ENCODE measurements around the gene DNAJB5. TPM values are rescaled to one million over a fixed set of nuclear protein-coding genes. Genes with fewer than 3 reads are reported as not detected.

Gene DNAJB5
- total and polyA plus RNA-seq, 4 donors = 0.76 to 2.3 (median 1.8) TPM

GRCh38 chr9:34962546-34962945, 27.0 kb upstream of the DNAJB5 start:
- TF ChIP-seq NR2F2 (IDR thresholded peaks at IDR 0.05) = no peak
- no peak for TF ChIP-seq RXRA (IDR thresholded peaks at IDR 0.05)
- no peak for TF ChIP-seq CTCF (IDR thresholded peaks at IDR 0.05; ENCODE audit: low read depth, low read length, missing input control)
- no peak for TF ChIP-seq REST (IDR thresholded peaks at IDR 0.05)
- no peak for TF ChIP-seq ATF3 (IDR thresholded peaks at IDR 0.05)
- no peak for TF ChIP-seq HNF4G (IDR thresholded peaks at IDR 0.05)
- TF ChIP-seq TAF1 (conservative IDR thresholded peaks at IDR 0.05) = no peak
- TF ChIP-seq JUND (IDR thresholded peaks at IDR 0.05) = no peak
- TF ChIP-seq EGR1 (IDR thresholded peaks at IDR 0.05; ENCODE audit: low read depth in 2 of 2) = no peak
- no peak for TF ChIP-seq GABPA (IDR thresholded peaks at IDR 0.05 in 1 of 2, conservative IDR thresholded peaks at IDR 0.05 in 1 of 2)
- TF ChIP-seq RAD21 (IDR thresholded peaks at IDR 0.05) = no peak
- TF ChIP-seq ZBTB33 (IDR thresholded peaks at IDR 0.05) = no peak
- no peak for TF ChIP-seq YY1 (IDR thresholded peaks at IDR 0.05)
- no peak for TF ChIP-seq HNF4A (conservative IDR thresholded peaks at IDR 0.05)
- TF ChIP-seq MAX (IDR thresholded peaks at IDR 0.05) = no peak
- TF ChIP-seq FOXA1 (IDR thresholded peaks at IDR 0.05) = no peak
- H3K9ac ChIP-seq (ENCODE audit: low read depth in 1 of 2, low read length in 2 of 2) = no peak overlapping the region
- no peaks in the 10 kb centered on the region for H3K9me3 ChIP-seq (ENCODE audit: control insufficient read depth in 4 of 4, low read length in 3 of 4)
- H3K27me3 ChIP-seq (ENCODE audit: control insufficient read depth in 4 of 4, insufficient read depth in 4 of 4, low read length in 3 of 4) = peaks cover 0 to 8% (median 3%) of the 10 kb centered on the region in 4 donors
- DNase-seq (ENCODE audit: low spot score) = no peak
- H3K27ac ChIP-seq (ENCODE audit: low read depth in 1 of 2, low read length in 2 of 2) = no peak overlapping the region
- H3K4me3 ChIP-seq (ENCODE audit: low read depth in 1 of 3, low read length in 3 of 3) = no peak overlapping the region
- peaks cover 3 to 8% (median 6%) of the 10 kb centered on the region in 4 donors for H3K4me1 ChIP-seq (ENCODE audit: control insufficient read depth in 4 of 4, insufficient read depth in 4 of 4, low read length in 3 of 4)
- WGBS = 81% methylated on average over 3 of the region's 3 CpGs
- H3K36me3 ChIP-seq (ENCODE audit: control insufficient read depth in 4 of 4, insufficient read depth in 3 of 4, low read depth in 1 of 4, low read length in 3 of 4) = no peaks in the 10 kb centered on the region

- DNase-seq (ENCODE audit: low spot score) = no peak
- Histone ChIP-seq H3K36me3 (ENCODE audit: control insufficient read depth in 4 of 4, insufficient read depth in 3 of 4, low read depth in 1 of 4, low read length in 3 of 4) (no peaks in the 10 kb centered on the region), H3K9me3 (ENCODE audit: control insufficient read depth in 4 of 4, low read length in 3 of 4) (no peaks in the 10 kb centered on the region), H3K9ac (ENCODE audit: low read depth in 1 of 2, low read length in 2 of 2) (no peak overlapping the region), H3K27me3 (ENCODE audit: control insufficient read depth in 4 of 4, insufficient read depth in 4 of 4, low read length in 3 of 4) (peaks cover 0 to 5% (median 2%) of the 10 kb centered on the region in 4 donors), H3K4me3 (ENCODE audit: low read depth in 1 of 3, low read length in 3 of 3) (no peak overlapping the region), H3K4me1 (ENCODE audit: control insufficient read depth in 4 of 4, insufficient read depth in 4 of 4, low read length in 3 of 4) (peaks cover 0 to under 1% (median 0%) of the 10 kb centered on the region in 4 donors), H3K27ac (ENCODE audit: low read depth in 1 of 2, low read length in 2 of 2) (no peak overlapping the region)
- 79% methylated on average over 2 of the region's 2 CpGs for WGBS
- no peak for TF ChIP-seq REST (IDR thresholded peaks at IDR 0.05)
- no peak for TF ChIP-seq MAX (IDR thresholded peaks at IDR 0.05)
- TF ChIP-seq GABPA (IDR thresholded peaks at IDR 0.05 in 1 of 2, conservative IDR thresholded peaks at IDR 0.05 in 1 of 2) = no peak
- TF ChIP-seq RXRA (IDR thresholded peaks at IDR 0.05) = no peak
- TF ChIP-seq YY1 (IDR thresholded peaks at IDR 0.05) = no peak
- TF ChIP-seq RAD21 (IDR thresholded peaks at IDR 0.05) = no peak
- TF ChIP-seq EGR1 (IDR thresholded peaks at IDR 0.05; ENCODE audit: low read depth in 2 of 2) = no peak
- TF ChIP-seq NR2F2 (IDR thresholded peaks at IDR 0.05) = no peak
- TF ChIP-seq TAF1 (conservative IDR thresholded peaks at IDR 0.05) = no peak
- no peak for TF ChIP-seq ZBTB33 (IDR thresholded peaks at IDR 0.05)
- TF ChIP-seq JUND (IDR thresholded peaks at IDR 0.05) = no peak
- TF ChIP-seq HNF4A (conservative IDR thresholded peaks at IDR 0.05) = no peak
- TF ChIP-seq FOXA1 (IDR thresholded peaks at IDR 0.05) = no peak
These were observed 26.0 kb upstream of the DNAJB5 start for GRCh38 chr9:34963552-34963951.
